Hepatocyte (in vitro differentiated cells): ENCODE results near the gene IRX5.

Experiments
- CTCF ChIP-seq: fragments of 200-600 bp; sonication (generic); IDR thresholded peaks from 2 replicates; pipeline ENCODE4 v1.5.1; 2016; ENCODE audit warnings: antibody characterized with exemption, mild to moderate bottlenecking; ENCODE audit not compliant: poor library complexity
- EZH2 ChIP-seq: fragments of 200-600 bp; sonication (generic); IDR thresholded peaks from 2 replicates; pipeline ENCODE4 v1.6.1; 2016; ENCODE audit warnings: antibody characterized with exemption, mild to moderate bottlenecking, borderline replicate concordance

GRCh38 chr16:54937671-54938211 is 7.1 kb downstream of the IRX5 start:
- TF ChIP-seq CTCF = no peak
- no peak for TF ChIP-seq EZH2
